Keratinocyte (primary cell): ENCODE results near the gene IFNGR1. TPM values are rescaled to one million over a fixed set of nuclear protein-coding genes. Genes with fewer than 3 reads are reported as not detected.
A peak's percentile ranks its signal among the peaks of the same experiment; 100 is the strongest.

Experiments used
- DNase-seq: peaks from one replicate; pipeline ENCODE4 v3.0.0-alpha.2; 2011; ENCODE audit warnings: low read depth, missing footprints, low spot score
- FAIRE-seq: peaks from 2 replicates; lab custom pipeline; 2011; peaks lifted over from hg19 to GRCh38; lab: Jason Lieb, UNC
- H2AFZ ChIP-seq: 2 replicates; pipeline ENCODE4 v1.6.0; 2012; ENCODE audit warnings: low read length, control low read depth, inconsistent platforms; ENCODE audit not compliant: control insufficient read depth
- H3K27ac ChIP-seq: 2 replicates; pipeline ENCODE4 v1.5.1; 2011; ENCODE audit warnings: low read length; ENCODE audit not compliant: control insufficient read depth, insufficient read depth
- H3K27me3 ChIP-seq: 3 replicates; pipeline ENCODE4 v1.6.0; 2011; ENCODE audit warnings: low read length; ENCODE audit not compliant: control insufficient read depth, insufficient read depth; ENCODE audit errors: extremely low read depth
- H3K36me3 ChIP-seq, 2 experiments: 2 replicates in 1 of 2; 3 replicates in 1 of 2; pipeline ENCODE4 v1.5.1; 2011; ENCODE audit warnings: low read length in 2 of 2, mild to moderate bottlenecking in 1 of 2; ENCODE audit not compliant: control insufficient read depth in 2 of 2, insufficient read depth in 2 of 2; ENCODE audit errors: extremely low read depth in 1 of 2
- H3K4me1 ChIP-seq: 3 replicates; pipeline ENCODE4 v1.5.1; 2011; ENCODE audit warnings: low read length; ENCODE audit not compliant: control insufficient read depth, insufficient read depth; ENCODE audit errors: extremely low read depth
- H3K4me2 ChIP-seq: 3 replicates; pipeline ENCODE4 v1.6.0; 2011; ENCODE audit warnings: low read depth, low read length; ENCODE audit not compliant: control insufficient read depth, insufficient read depth; ENCODE audit errors: extremely low read depth
- H3K4me3 ChIP-seq, 3 experiments: fragments of 200-600 bp in 1 of 3; sonication (generic) in 1 of 3; 2 replicates in 2 of 3; 3 replicates in 1 of 3; pipeline ENCODE4 v1.5.1; 2011 to 2016; ENCODE audit warnings: low read length in 3 of 3, mild to moderate bottlenecking in 3 of 3, control low read depth in 2 of 3, inconsistent platforms in 1 of 3, low read depth in 1 of 3, mixed read lengths in 1 of 3, mixed run types in 1 of 3, moderate library complexity in 1 of 3; ENCODE audit not compliant: control insufficient read depth in 2 of 3, insufficient read depth in 2 of 3; ENCODE audit errors: extremely low read depth in 1 of 3
- H3K79me2 ChIP-seq: 2 replicates; pipeline ENCODE4 v1.6.0; 2012; ENCODE audit warnings: low read length; ENCODE audit not compliant: control insufficient read depth, insufficient read depth
- H3K9ac ChIP-seq: 3 replicates; pipeline ENCODE4 v1.6.0; 2011; ENCODE audit warnings: low read length; ENCODE audit not compliant: control insufficient read depth, insufficient read depth; ENCODE audit errors: extremely low read depth
- H3K9me1 ChIP-seq: 3 replicates; pipeline ENCODE4 v1.6.0; 2011; ENCODE audit warnings: low read length; ENCODE audit not compliant: control insufficient read depth, insufficient read depth; ENCODE audit errors: extremely low read depth
- H3K9me3 ChIP-seq: 2 replicates; pipeline ENCODE4 v1.5.1; 2012; ENCODE audit warnings: low read depth, low read length; ENCODE audit not compliant: control insufficient read depth
- H4K20me1 ChIP-seq: 3 replicates; pipeline ENCODE4 v1.6.0; 2011; ENCODE audit warnings: low read length; ENCODE audit not compliant: control insufficient read depth, insufficient read depth; ENCODE audit errors: extremely low read depth
- CTCF ChIP-seq, 3 experiments: IDR thresholded peaks in 1 of 3; conservative IDR thresholded peaks in 1 of 3; optimal IDR thresholded peaks in 1 of 3; 2 replicates in 2 of 3; 3 replicates in 1 of 3; pipeline versions ENCODE3 to v1.5.1; 2011; ENCODE audit warnings: low read length in 3 of 3, mild to moderate bottlenecking in 3 of 3, moderate library complexity in 2 of 3, control low read depth in 1 of 3, inconsistent platforms in 1 of 3; ENCODE audit not compliant: insufficient read depth in 2 of 3; ENCODE audit errors: extremely low read depth in 1 of 3
- EZH2 ChIP-seq: IDR thresholded peaks from one replicate; pipeline ENCODE4 v1.6.1; 2012; ENCODE audit warnings: inconsistent platforms, mild to moderate bottlenecking, low read length, moderate library complexity
- dilution Hi-C: fragments of 300-500 bp; cut with MboI; formaldehyde crosslinking; loops from one replicate; pipeline ENCODE4 v1.7.0; 2020; ENCODE audit warnings: low sequenced_read_pairs; ENCODE audit not compliant: extremely low pct_ligation_motif_present
- polyA plus RNA-seq, 5 experiments: library from polyadenylated mRNA; depleted of rRNA in 3 of 5; stranded (reverse) in 3 of 5; stranded (forward) in 1 of 5; unstranded in 1 of 5; fragments of >200 nt; gene quantifications; 1 replicate in 1 of 5; 2 replicates in 3 of 5; 3 replicates in 1 of 5; pipeline versions ENCODE4 v1.2.1 to v1.2.3, GENCODE V29; 2011 to 2012; ENCODE audit warnings: missing spikeins in 2 of 5, low read depth in 1 of 5, low replicate concordance in 1 of 5

IFNGR1 gene
- polyA plus RNA-seq, 1 donor (not counting 4 experiments of a cell fraction or from before 2014, with no cell fraction given) = 109 TPM

- H3K4me2 ChIP-seq = no peak within 1 kb of the TSS
- dilution Hi-C loops = no loop called here
- no peaks in the 10 kb centered on the region for H3K9me1 ChIP-seq
- H3K27ac ChIP-seq = no peak within 1 kb of the TSS
- no peaks in the 10 kb centered on the region for H3K36me3 ChIP-seq
- no peaks in the 10 kb centered on the region for H3K27me3 ChIP-seq
- no peak for FAIRE-seq
- H3K9me3 ChIP-seq = no peaks in the 10 kb centered on the region
- no peaks in the 10 kb centered on the region for H4K20me1 ChIP-seq
- no peaks in the 10 kb centered on the region for H3K4me1 ChIP-seq
- TF ChIP-seq CTCF (optimal IDR thresholded peaks at IDR 0.05 in 1 of 3, IDR thresholded peaks at IDR 0.05 in 1 of 3, conservative IDR thresholded peaks at IDR 0.05 in 1 of 3; ENCODE audit: extremely low read depth in 1 of 3, insufficient read depth in 2 of 3, low read length in 3 of 3) (no peak), EZH2 (no peak)
- no peaks in the 10 kb centered on the region for H3K79me2 ChIP-seq
- H3K4me3 ChIP-seq = no peak within 1 kb of the TSS
- no peak for DNase-seq
- no peak within 1 kb of the TSS for H3K9ac ChIP-seq
- H2AFZ ChIP-seq = peak within 1 kb of the TSS; percentile 44
Measured at GRCh38 chr6:137173501-137173900, 45.7 kb downstream of the IFNGR1 start, which contains the start of gene IL22RA2. Gene IL22RA2 (minus strand): TSS chr6:137173644. CDS start chr6:137161749, 11,895 bp downstream.

- no peak overlapping the region for H3K9ac ChIP-seq
- no peak overlapping the region for H3K4me2 ChIP-seq
- no peaks in the 10 kb centered on the region for H4K20me1 ChIP-seq
- no peak for FAIRE-seq
- H3K9me3 ChIP-seq = no peaks in the 10 kb centered on the region
- H3K4me1 ChIP-seq = no peaks in the 10 kb centered on the region
- no peak for DNase-seq
- H3K27ac ChIP-seq = no peak overlapping the region
- H3K79me2 ChIP-seq = no peaks in the 10 kb centered on the region
- no peak overlapping the region for H3K4me3 ChIP-seq
- no peak for TF ChIP-seq CTCF (optimal IDR thresholded peaks at IDR 0.05 in 1 of 3, IDR thresholded peaks at IDR 0.05 in 1 of 3, conservative IDR thresholded peaks at IDR 0.05 in 1 of 3; ENCODE audit: extremely low read depth in 1 of 3, insufficient read depth in 2 of 3, low read length in 3 of 3)
- no peak for TF ChIP-seq EZH2
- no peaks in the 10 kb centered on the region for H3K27me3 ChIP-seq
- no peaks in the 10 kb centered on the region for H3K36me3 ChIP-seq
- peak overlapping the region; percentile 44 for H2AFZ ChIP-seq
- no peaks in the 10 kb centered on the region for H3K9me1 ChIP-seq
- dilution Hi-C loops = no loop called here
Measured at GRCh38 chr6:137172734-137173431, 46.3 kb downstream of the IFNGR1 start.
